Sigmoid colon (tissue), 4 donors: Measurements from ENCODE around the gene CACNA1E.

ENCODE experiments used
- CTCF ChIP-seq, 4 experiments: fragments of 450-650 bp in 3 of 4; fragments of 200-600 bp in 1 of 4; IDR thresholded peaks; one replicate each; pipeline ENCODE4 v1.5.1; 2016 to 2019; ENCODE audit warnings: antibody characterized with exemption in 4 of 4, mild to moderate bottlenecking in 3 of 4, moderate library complexity in 2 of 4
- EP300 ChIP-seq, 4 donors: sonication (generic); formaldehyde crosslinking; IDR thresholded peaks; one replicate each; pipeline ENCODE4 v1.6.1; 2017; ENCODE audit warnings: antibody characterized with exemption in 4 of 4
- POLR2A ChIP-seq, 2 donors: fragments of 450-650 bp; IDR thresholded peaks; one replicate each; pipeline ENCODE4 v1.6.1; 2016; ENCODE audit warnings: antibody characterized with exemption in 2 of 2, mild to moderate bottlenecking in 2 of 2, moderate library complexity in 2 of 2

GRCh38 chr1:181784039-181784683 lies 300.8 kb downstream of the CACNA1E start:
- TF ChIP-seq CTCF (IDR thresholded peaks at IDR 0.05) (no peak), POLR2A (IDR thresholded peaks at IDR 0.05) (no peak), EP300 (IDR thresholded peaks at IDR 0.05) (no peak)
